ENCODE results near the gene COL11A2.
"Not testable (repeated sequence)": the region's sequence is repeated elsewhere in the genome, so short reads cannot be mapped to it uniquely, and the experiment has no call there.

Gene COL11A2

GRCh38 chr6:33192105-33192646 lies at the start of gene COL11A2:
Gene COL11A2, minus strand, starts transcription at chr6:33192467. Its CDS starts 227 bp downstream, at chr6:33192240.
- Histone ChIP-seq H3K36me3 (ENCODE audit: control insufficient read depth in 2 of 2, insufficient read depth in 2 of 2, low read length in 2 of 2) (peaks cover 24 to 26% of the 10 kb centered on the region in 2 donors), H3K9me3 (ENCODE audit: control insufficient read depth in 2 of 2, low read length in 2 of 2) (no peaks in the 10 kb centered on the region), H3K4me1 (ENCODE audit: control insufficient read depth, insufficient read depth, low read length) (peaks cover 18% of the 10 kb centered on the region), H3K27me3 (ENCODE audit: control insufficient read depth in 1 of 2, insufficient read depth in 2 of 2, low read length in 2 of 2) (peaks cover 18 to 21% of the 10 kb centered on the region in 2 donors), H3K27ac (ENCODE audit: low read length) (no peak within 1 kb of the TSS), H3K9ac (ENCODE audit: low read length in 2 of 2) (peak within 1 kb of the TSS; percentile 60 to 63), H3K4me3 (ENCODE audit: low read length in 2 of 2) (peak within 1 kb of the TSS; percentile 67 to 72)

- H3K9me3 ChIP-seq (ENCODE audit: control insufficient read depth in 2 of 2, low read length in 2 of 2): no peaks in the 10 kb centered on the region
- H3K4me3 ChIP-seq (ENCODE audit: low read length in 2 of 2): no peak overlapping the region
- no peak overlapping the region for H3K27ac ChIP-seq (ENCODE audit: low read length)
- no peaks in the 10 kb centered on the region for H3K4me1 ChIP-seq (ENCODE audit: control insufficient read depth, insufficient read depth, low read length)
- H3K9ac ChIP-seq (ENCODE audit: low read length in 2 of 2): no peak overlapping the region
- peaks cover 2 to 7% of the 10 kb centered on the region in 2 donors for H3K27me3 ChIP-seq (ENCODE audit: control insufficient read depth in 1 of 2, insufficient read depth in 2 of 2, low read length in 2 of 2)
- H3K36me3 ChIP-seq (ENCODE audit: control insufficient read depth in 2 of 2, insufficient read depth in 2 of 2, low read length in 2 of 2): no peaks in the 10 kb centered on the region
Observed at GRCh38 chr6:33241968-33242367, 49.7 kb upstream of the COL11A2 start.

GRCh38 chr6:33237741-33238140 lies 45.5 kb upstream of the COL11A2 start:
- Histone ChIP-seq H3K27me3 (ENCODE audit: control insufficient read depth in 1 of 2, insufficient read depth in 2 of 2, low read length in 2 of 2) (peaks cover 9 to 14% of the 10 kb centered on the region in 2 donors), H3K36me3 (ENCODE audit: control insufficient read depth in 2 of 2, insufficient read depth in 2 of 2, low read length in 2 of 2) (no peaks in the 10 kb centered on the region), H3K9me3 (ENCODE audit: control insufficient read depth in 2 of 2, low read length in 2 of 2) (no peaks in the 10 kb centered on the region), H3K27ac (ENCODE audit: low read length) (no peak overlapping the region), H3K4me1 (ENCODE audit: control insufficient read depth, insufficient read depth, low read length) (no peaks in the 10 kb centered on the region), H3K4me3 (ENCODE audit: low read length in 2 of 2) (no peak overlapping the region), H3K9ac (ENCODE audit: low read length in 2 of 2) (no peak overlapping the region)

GRCh38 chr6:33236852-33237251 lies 44.6 kb upstream of the COL11A2 start:
- Histone ChIP-seq H3K9me3 (ENCODE audit: control insufficient read depth in 2 of 2, low read length in 2 of 2) (no peaks in the 10 kb centered on the region), H3K4me3 (ENCODE audit: low read length in 2 of 2) (no peak overlapping the region), H3K4me1 (ENCODE audit: control insufficient read depth, insufficient read depth, low read length) (no peaks in the 10 kb centered on the region), H3K9ac (ENCODE audit: low read length in 2 of 2) (no peak overlapping the region), H3K27ac (ENCODE audit: low read length) (no peak overlapping the region), H3K27me3 (ENCODE audit: control insufficient read depth in 1 of 2, insufficient read depth in 2 of 2, low read length in 2 of 2) (peaks cover 9 to 14% of the 10 kb centered on the region in 2 donors), H3K36me3 (ENCODE audit: control insufficient read depth in 2 of 2, insufficient read depth in 2 of 2, low read length in 2 of 2) (no peaks in the 10 kb centered on the region)

GRCh38 chr6:33236328-33236727 lies 44.1 kb upstream of the COL11A2 start:
- Histone ChIP-seq H3K4me3 (ENCODE audit: low read length in 2 of 2) (no peak overlapping the region), H3K36me3 (ENCODE audit: control insufficient read depth in 2 of 2, insufficient read depth in 2 of 2, low read length in 2 of 2) (no peaks in the 10 kb centered on the region), H3K27me3 (ENCODE audit: control insufficient read depth in 1 of 2, insufficient read depth in 2 of 2, low read length in 2 of 2) (peaks cover 9 to 14% of the 10 kb centered on the region in 2 donors), H3K9me3 (ENCODE audit: control insufficient read depth in 2 of 2, low read length in 2 of 2) (no peaks in the 10 kb centered on the region), H3K27ac (ENCODE audit: low read length) (no peak overlapping the region), H3K9ac (ENCODE audit: low read length in 2 of 2) (no peak overlapping the region), H3K4me1 (ENCODE audit: control insufficient read depth, insufficient read depth, low read length) (no peaks in the 10 kb centered on the region)

GRCh38 chr6:33235221-33235634 lies 43.0 kb upstream of the COL11A2 start:
- no peaks in the 10 kb centered on the region for H3K36me3 ChIP-seq (ENCODE audit: control insufficient read depth in 2 of 2, insufficient read depth in 2 of 2, low read length in 2 of 2)
- peaks cover 4 to 14% of the 10 kb centered on the region in 2 donors for H3K27me3 ChIP-seq (ENCODE audit: control insufficient read depth in 1 of 2, insufficient read depth in 2 of 2, low read length in 2 of 2)
- no peak overlapping the region for H3K9ac ChIP-seq (ENCODE audit: low read length in 2 of 2)
- no peak overlapping the region for H3K4me3 ChIP-seq (ENCODE audit: low read length in 2 of 2)
- H3K27ac ChIP-seq (ENCODE audit: low read length): no peak overlapping the region
- H3K4me1 ChIP-seq (ENCODE audit: control insufficient read depth, insufficient read depth, low read length): no peaks in the 10 kb centered on the region
- H3K9me3 ChIP-seq (ENCODE audit: control insufficient read depth in 2 of 2, low read length in 2 of 2): no peaks in the 10 kb centered on the region

GRCh38 chr6:33226503-33227120 lies 34.3 kb upstream of the COL11A2 start:
- H3K9me3 ChIP-seq (ENCODE audit: control insufficient read depth in 2 of 2, low read length in 2 of 2); H3K9ac ChIP-seq (ENCODE audit: low read length in 2 of 2); H3K36me3 ChIP-seq (ENCODE audit: control insufficient read depth in 2 of 2, insufficient read depth in 2 of 2, low read length in 2 of 2); H3K27me3 ChIP-seq (ENCODE audit: control insufficient read depth in 1 of 2, insufficient read depth in 2 of 2, low read length in 2 of 2); H3K27ac ChIP-seq (ENCODE audit: low read length); H3K4me1 ChIP-seq (ENCODE audit: control insufficient read depth, insufficient read depth, low read length); H3K4me3 ChIP-seq (ENCODE audit: low read length in 2 of 2): not testable (repeated sequence)

- Histone ChIP-seq H3K4me1 (ENCODE audit: control insufficient read depth, insufficient read depth, low read length) (peaks cover 14% of the 10 kb centered on the region), H3K36me3 (ENCODE audit: control insufficient read depth in 2 of 2, insufficient read depth in 2 of 2, low read length in 2 of 2) (no peaks in the 10 kb centered on the region), H3K4me3 (ENCODE audit: low read length in 2 of 2) (no peak overlapping the region), H3K27me3 (ENCODE audit: control insufficient read depth in 1 of 2, insufficient read depth in 2 of 2, low read length in 2 of 2) (peaks cover 0 to 4% of the 10 kb centered on the region in 2 donors), H3K9me3 (ENCODE audit: control insufficient read depth in 2 of 2, low read length in 2 of 2) (no peaks in the 10 kb centered on the region), H3K27ac (ENCODE audit: low read length) (no peak overlapping the region), H3K9ac (ENCODE audit: low read length in 2 of 2) (no peak overlapping the region)
Observed at GRCh38 chr6:33217681-33218080, 25.4 kb upstream of the COL11A2 start.

GRCh38 chr6:33217246-33217645 lies 25.0 kb upstream of the COL11A2 start:
- peaks cover 17% of the 10 kb centered on the region for H3K4me1 ChIP-seq (ENCODE audit: control insufficient read depth, insufficient read depth, low read length)
- H3K27ac ChIP-seq (ENCODE audit: low read length): no peak overlapping the region
- no peaks in the 10 kb centered on the region for H3K36me3 ChIP-seq (ENCODE audit: control insufficient read depth in 2 of 2, insufficient read depth in 2 of 2, low read length in 2 of 2)
- H3K9ac ChIP-seq (ENCODE audit: low read length in 2 of 2): no peak overlapping the region
- no peak overlapping the region for H3K4me3 ChIP-seq (ENCODE audit: low read length in 2 of 2)
- no peaks in the 10 kb centered on the region for H3K9me3 ChIP-seq (ENCODE audit: control insufficient read depth in 2 of 2, low read length in 2 of 2)
- H3K27me3 ChIP-seq (ENCODE audit: control insufficient read depth in 1 of 2, insufficient read depth in 2 of 2, low read length in 2 of 2): peaks cover 0 to 4% of the 10 kb centered on the region in 2 donors

GRCh38 chr6:33216117-33216649 lies 23.9 kb upstream of the COL11A2 start:
- H3K9me3 ChIP-seq (ENCODE audit: control insufficient read depth in 2 of 2, low read length in 2 of 2): no peaks in the 10 kb centered on the region
- H3K4me3 ChIP-seq (ENCODE audit: low read length in 2 of 2): no peak overlapping the region
- peaks cover 17% of the 10 kb centered on the region for H3K4me1 ChIP-seq (ENCODE audit: control insufficient read depth, insufficient read depth, low read length)
- no peak overlapping the region for H3K27ac ChIP-seq (ENCODE audit: low read length)
- H3K9ac ChIP-seq (ENCODE audit: low read length in 2 of 2): no peak overlapping the region
- H3K36me3 ChIP-seq (ENCODE audit: control insufficient read depth in 2 of 2, insufficient read depth in 2 of 2, low read length in 2 of 2): peaks cover 0 to 3% of the 10 kb centered on the region in 2 donors
- H3K27me3 ChIP-seq (ENCODE audit: control insufficient read depth in 1 of 2, insufficient read depth in 2 of 2, low read length in 2 of 2): peaks cover 0 to 2% of the 10 kb centered on the region in 2 donors
